H9 (cell line): ENCODE measurements around the gene MTTP. TPM values are rescaled to one million over a fixed set of nuclear protein-coding genes. Genes with fewer than 3 reads are reported as not detected.

ENCODE experiments used
- DNase-seq: peaks from one replicate; pipeline ENCODE4 v3.0.0-alpha.2; 2017
- H2AFZ ChIP-seq: one replicate; pipeline ENCODE4 v1.6.1; 2013; ENCODE audit warnings: mild to moderate bottlenecking, low read length, control low read depth, moderate library complexity
- H2AK5ac ChIP-seq: 2 replicates; pipeline ENCODE4 v1.6.1; 2013; ENCODE audit warnings: low read length, control low read depth, mixed read lengths; ENCODE audit not compliant: insufficient read length
- H2BK120ac ChIP-seq: one replicate; pipeline ENCODE4 v1.6.1; 2013; ENCODE audit warnings: low read depth, mild to moderate bottlenecking, low read length, control low read depth, inconsistent platforms; ENCODE audit not compliant: poor library complexity, severe bottlenecking
- H2BK12ac ChIP-seq: 2 replicates; pipeline ENCODE4 v1.6.1; 2013; ENCODE audit warnings: low read length, control low read depth, mixed read lengths, low read depth; ENCODE audit not compliant: insufficient read length
- H2BK15ac ChIP-seq: 2 replicates; pipeline ENCODE4 v1.6.1; 2013; ENCODE audit warnings: low read depth, low read length, control low read depth
- H2BK20ac ChIP-seq: one replicate; pipeline ENCODE4 v1.6.1; 2013; ENCODE audit warnings: low read depth, mild to moderate bottlenecking, low read length, control low read depth, inconsistent platforms; ENCODE audit not compliant: poor library complexity, severe bottlenecking
- H2BK5ac ChIP-seq: 2 replicates; pipeline ENCODE4 v1.6.1; 2013; ENCODE audit warnings: low read length, control low read depth, mixed read lengths; ENCODE audit not compliant: insufficient read length
- H3K14ac ChIP-seq: 2 replicates; pipeline ENCODE4 v1.6.1; 2013; ENCODE audit warnings: low read length, control low read depth; ENCODE audit not compliant: insufficient read depth
- H3K18ac ChIP-seq: 2 replicates; pipeline ENCODE4 v1.6.1; 2013; ENCODE audit warnings: low read depth, mild to moderate bottlenecking, mixed read lengths, low read length, control low read depth; ENCODE audit not compliant: insufficient read length
- H3K23ac ChIP-seq: 2 replicates; pipeline ENCODE4 v1.6.1; 2013; ENCODE audit warnings: low read length, control low read depth, mixed read lengths, low read depth; ENCODE audit not compliant: insufficient read length
- H3K23me2 ChIP-seq: 2 replicates; pipeline ENCODE4 v1.6.1; 2013; ENCODE audit warnings: low read depth, mild to moderate bottlenecking, mixed read lengths, low read length, control low read depth; ENCODE audit not compliant: insufficient read length, poor library complexity, severe bottlenecking
- H3K27ac ChIP-seq: 2 replicates; pipeline ENCODE4 v1.5.1; 2013; ENCODE audit warnings: low read length, control low read depth, mixed read lengths, low read depth; ENCODE audit not compliant: insufficient read length
- H3K27me3 ChIP-seq: 2 replicates; pipeline ENCODE4 v1.6.1; 2013; ENCODE audit warnings: low read length, control low read depth, inconsistent platforms; ENCODE audit not compliant: insufficient read depth
- H3K4ac ChIP-seq: 2 replicates; pipeline ENCODE4 v1.6.1; 2013; ENCODE audit warnings: low read depth, mild to moderate bottlenecking, control low read depth, inconsistent platforms, low read length, moderate library complexity
- H3K4me1 ChIP-seq: 2 replicates; pipeline ENCODE4 v1.6.1; 2013; ENCODE audit warnings: low read length, control low read depth, inconsistent platforms; ENCODE audit not compliant: insufficient read depth
- H3K4me2 ChIP-seq: 2 replicates; pipeline ENCODE4 v1.6.1; 2013; ENCODE audit warnings: low read length, control low read depth, mixed read lengths; ENCODE audit not compliant: insufficient read length, insufficient read depth
- H3K56ac ChIP-seq: 2 replicates; pipeline ENCODE4 v1.6.1; 2013; ENCODE audit warnings: low read depth, mild to moderate bottlenecking, mixed read lengths, low read length, control low read depth; ENCODE audit not compliant: insufficient read length
- H3K79me1 ChIP-seq: 2 replicates; pipeline ENCODE4 v1.6.1; 2013; ENCODE audit warnings: low read depth, mild to moderate bottlenecking, moderate library complexity, low read length, control low read depth, inconsistent platforms; ENCODE audit not compliant: insufficient read depth, poor library complexity, severe bottlenecking
- H3K79me2 ChIP-seq: 2 replicates; pipeline ENCODE4 v1.6.1; 2013; ENCODE audit warnings: low read length, control low read depth, inconsistent platforms; ENCODE audit not compliant: insufficient read depth
- H3K9ac ChIP-seq: 2 replicates; pipeline ENCODE4 v1.6.1; 2013; ENCODE audit warnings: low read length, control low read depth, mixed read lengths; ENCODE audit not compliant: insufficient read length; ENCODE audit errors: extremely low read depth
- H3K9me3 ChIP-seq: one replicate; pipeline ENCODE4 v1.6.1; 2013; ENCODE audit warnings: low read depth, low read length, inconsistent platforms; ENCODE audit not compliant: control insufficient read depth
- H3T11ph ChIP-seq: one replicate; pipeline ENCODE4 v1.6.1; 2013; ENCODE audit warnings: mild to moderate bottlenecking, low read length, control low read depth, inconsistent platforms
- H4K20me1 ChIP-seq: one replicate; pipeline ENCODE4 v1.6.1; 2013; ENCODE audit not compliant: control insufficient read depth, insufficient read length, insufficient read depth
- H4K5ac ChIP-seq: 2 replicates; pipeline ENCODE4 v1.6.1; 2013; ENCODE audit warnings: low read depth, mild to moderate bottlenecking, mixed read lengths, low read length, control low read depth; ENCODE audit not compliant: insufficient read length
- H4K8ac ChIP-seq: replicated peaks from 2 replicates; pipeline ENCODE4 v1.6.1; 2013; ENCODE audit warnings: low read length, control low read depth, mixed read lengths, low read depth; ENCODE audit not compliant: insufficient read length
- H4K91ac ChIP-seq: 2 replicates; pipeline ENCODE4 v1.6.1; 2013; ENCODE audit warnings: low read depth, mild to moderate bottlenecking, moderate library complexity, mixed read lengths, low read length, control low read depth; ENCODE audit not compliant: insufficient read length
- H3K27ac Mint-ChIP-seq, 3 experiments: 2 replicates in 2 of 3; 3 replicates in 1 of 3; pipeline ENCODE4 v1.8.0; 2020 to 2021; ENCODE audit warnings: mixed read lengths in 3 of 3, mild to moderate bottlenecking in 1 of 3, moderate library complexity in 1 of 3
- H3K27me3 Mint-ChIP-seq: 2 replicates; pipeline ENCODE4 v1.8.0; 2021; ENCODE audit warnings: low read depth, mild to moderate bottlenecking, moderate library complexity, mixed read lengths
- H3K36me3 Mint-ChIP-seq, 3 experiments: 2 replicates in 2 of 3; 3 replicates in 1 of 3; pipeline ENCODE4 v1.8.0; 2020 to 2021; ENCODE audit warnings: low read depth in 3 of 3, mixed read lengths in 3 of 3; ENCODE audit not compliant: insufficient read depth in 1 of 3
- H3K4me1 Mint-ChIP-seq, 2 experiments: 2 replicates each; pipeline ENCODE4 v1.8.0; 2020; ENCODE audit warnings: mixed read lengths in 2 of 2
- H3K4me3 Mint-ChIP-seq, 2 experiments: 2 replicates in 1 of 2; 3 replicates in 1 of 2; pipeline ENCODE4 v1.8.0; 2020 to 2021; ENCODE audit warnings: mild to moderate bottlenecking in 2 of 2, mixed read lengths in 2 of 2, moderate library complexity in 1 of 2
- H3K9me3 Mint-ChIP-seq, 2 experiments: 2 replicates in 1 of 2; 3 replicates in 1 of 2; pipeline ENCODE4 v1.8.0; 2020; ENCODE audit warnings: mild to moderate bottlenecking in 2 of 2, mixed read lengths in 2 of 2, moderate library complexity in 1 of 2
- WGBS: extraction: QIAGEN DNeasy Blood & Tissue Kit; methylation state at CpG from one replicate; pipeline ENCODE4 v1.1.7; 2013; ENCODE audit warnings: missing lambda C conversion rate, low lambda C conversion rate, mixed read lengths; ENCODE audit not compliant: insufficient read length; ENCODE audit errors: extremely low coverage; 5-methylcytosine and 5-hydroxymethylcytosine counted together
- total RNA-seq: library from RNA; stranded (reverse); gene quantifications from 2 replicates; pipeline ENCODE4 v1.2.1, GENCODE V29; 2021
- TF ChIP-seq, protein P1 (sequence below): fragments of 200-600 bp; sonication (generic); conservative IDR thresholded peaks from 3 replicates; pipeline ENCODE4 v1.8.0; 2021; ENCODE audit warnings: antibody characterized with exemption, mild to moderate bottlenecking

MTTP gene
- total RNA-seq, 1 experiment from 2014 or later = 0.46 TPM

DNA sequence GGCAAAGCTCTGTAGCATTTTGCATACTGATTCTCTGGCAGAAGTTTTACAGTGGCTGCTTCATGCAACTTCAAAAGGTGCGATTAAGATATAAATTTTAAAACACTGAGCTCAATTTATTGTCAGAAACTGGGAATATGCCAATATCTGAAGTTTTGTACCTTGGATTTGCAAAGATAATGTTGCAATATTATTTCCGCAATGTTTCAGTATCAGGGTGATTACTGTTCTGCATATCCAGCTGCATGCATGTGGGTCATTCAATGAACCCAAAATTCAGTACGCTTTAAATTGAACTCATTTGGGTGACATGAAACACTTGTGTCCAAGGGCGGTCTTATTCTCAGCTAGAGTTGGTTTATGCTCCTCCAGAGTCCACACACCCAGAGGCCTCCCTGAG, 37.0 kb upstream of the MTTP start:
- Histone ChIP-seq H3K4me2 (no peak overlapping the region), H3K18ac (no peak overlapping the region), H3K56ac (no peak overlapping the region), H3K4me1 (no peaks in the 10 kb centered on the region), H3K23ac (no peak overlapping the region), H4K91ac (no peak overlapping the region), H3K79me1 (no peaks in the 10 kb centered on the region), H4K20me1 (no peaks in the 10 kb centered on the region), H3K9me3 (no peaks in the 10 kb centered on the region), H3K4ac (no peak overlapping the region), H3K79me2 (no peaks in the 10 kb centered on the region), H2AK5ac (no peak overlapping the region), H3K23me2 (no peaks in the 10 kb centered on the region), H2BK120ac (no peak overlapping the region), H3K27ac (no peak overlapping the region), H2BK12ac (no peak overlapping the region), H3T11ph (no peak overlapping the region), H2BK15ac (no peak overlapping the region), H4K8ac (no peak overlapping the region), H2AFZ (no peak overlapping the region), H4K5ac (no peak overlapping the region), H2BK5ac (no peak overlapping the region), H3K9ac (no peak overlapping the region), H2BK20ac (no peak overlapping the region), H3K27me3 (no peaks in the 10 kb centered on the region), H3K14ac (no peak overlapping the region)
- Mint-ChIP-seq H3K27me3 (no peaks in the 10 kb centered on the region), H3K36me3 (no peaks in the 10 kb centered on the region), H3K9me3 (peaks cover 0 to 3% of the 10 kb centered on the region in 2 experiments; a peak in 3 of 5 replicates), H3K27ac (no peak overlapping the region), H3K4me1 (peaks cover 3% of the 10 kb centered on the region in 2 experiments; a peak in 2 of 4 replicates), H3K4me3 (no peak overlapping the region)
- TF ChIP-seq, protein P1, sequence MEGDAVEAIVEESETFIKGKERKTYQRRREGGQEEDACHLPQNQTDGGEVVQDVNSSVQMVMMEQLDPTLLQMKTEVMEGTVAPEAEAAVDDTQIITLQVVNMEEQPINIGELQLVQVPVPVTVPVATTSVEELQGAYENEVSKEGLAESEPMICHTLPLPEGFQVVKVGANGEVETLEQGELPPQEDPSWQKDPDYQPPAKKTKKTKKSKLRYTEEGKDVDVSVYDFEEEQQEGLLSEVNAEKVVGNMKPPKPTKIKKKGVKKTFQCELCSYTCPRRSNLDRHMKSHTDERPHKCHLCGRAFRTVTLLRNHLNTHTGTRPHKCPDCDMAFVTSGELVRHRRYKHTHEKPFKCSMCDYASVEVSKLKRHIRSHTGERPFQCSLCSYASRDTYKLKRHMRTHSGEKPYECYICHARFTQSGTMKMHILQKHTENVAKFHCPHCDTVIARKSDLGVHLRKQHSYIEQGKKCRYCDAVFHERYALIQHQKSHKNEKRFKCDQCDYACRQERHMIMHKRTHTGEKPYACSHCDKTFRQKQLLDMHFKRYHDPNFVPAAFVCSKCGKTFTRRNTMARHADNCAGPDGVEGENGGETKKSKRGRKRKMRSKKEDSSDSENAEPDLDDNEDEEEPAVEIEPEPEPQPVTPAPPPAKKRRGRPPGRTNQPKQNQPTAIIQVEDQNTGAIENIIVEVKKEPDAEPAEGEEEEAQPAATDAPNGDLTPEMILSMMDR = no peak
- WGBS = no CpG with 5 or more reads among the region's 4 CpGs
- DNase-seq = no peak
